ENCODE measurements around the gene NUB1. TPM values are rescaled to one million over a fixed set of nuclear protein-coding genes. Genes with fewer than 3 reads are reported as not detected.

Gene NUB1
- total and polyA plus RNA-seq, 4 donors, result 33.2 to 62.2 (median 50.5) TPM

DNA sequence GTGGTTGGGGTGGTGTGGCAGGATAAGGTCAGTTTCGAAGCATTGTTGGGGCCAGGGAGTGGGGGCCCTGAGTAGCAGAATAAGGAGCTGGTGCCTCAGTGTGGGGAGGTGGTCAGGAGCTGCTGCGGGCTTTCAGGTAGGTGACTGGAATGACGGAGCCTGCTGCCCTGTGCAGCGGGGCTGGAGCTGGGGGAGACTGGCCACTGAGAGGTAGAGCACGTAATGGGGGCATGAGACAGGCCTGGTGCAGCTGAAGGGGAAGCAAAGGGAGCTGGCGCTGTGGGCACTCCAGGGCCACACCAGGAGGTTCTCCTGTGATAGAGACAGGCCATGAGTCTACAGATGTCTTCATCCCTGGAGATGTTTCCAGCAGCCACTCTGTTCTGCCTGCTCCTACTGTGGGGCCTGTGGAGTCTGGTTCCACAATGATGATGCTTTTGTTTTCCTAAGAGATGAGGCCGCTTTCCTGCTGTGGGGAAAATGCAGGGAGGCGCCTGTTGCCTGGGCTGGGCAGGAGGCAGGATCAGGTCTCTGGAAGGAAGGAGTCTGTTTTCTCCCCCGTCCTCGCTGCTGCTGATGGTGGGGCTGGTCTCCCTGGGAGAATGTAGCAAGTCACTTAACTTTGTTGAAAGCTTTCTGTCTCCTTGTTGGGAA, 31.1 kb downstream of the NUB1 start:
- Histone ChIP-seq H3K36me3 (ENCODE audit: control insufficient read depth, insufficient read depth, low read length) (peaks cover 58% of the 10 kb centered on the region), H3K4me3 (ENCODE audit: low read depth, low read length) (no peak overlapping the region), H3K4me1 (ENCODE audit: control insufficient read depth, insufficient read depth, low read length) (peaks cover 6% of the 10 kb centered on the region), H3K27ac (ENCODE audit: low read depth, low read length) (peak overlapping the region; percentile 18), H3K27me3 (ENCODE audit: control insufficient read depth, insufficient read depth, low read length) (no peaks in the 10 kb centered on the region), H3K9me3 (ENCODE audit: control insufficient read depth, insufficient read depth, low read length) (no peaks in the 10 kb centered on the region)
- 69% methylated on average over 10 of the region's 10 CpGs for WGBS (ENCODE audit: insufficient coverage)
- DNase-seq (ENCODE audit: low read depth in 4 of 6, low spot score in 6 of 6), result peak in 1 of 6 donors; percentile 36

DNA sequence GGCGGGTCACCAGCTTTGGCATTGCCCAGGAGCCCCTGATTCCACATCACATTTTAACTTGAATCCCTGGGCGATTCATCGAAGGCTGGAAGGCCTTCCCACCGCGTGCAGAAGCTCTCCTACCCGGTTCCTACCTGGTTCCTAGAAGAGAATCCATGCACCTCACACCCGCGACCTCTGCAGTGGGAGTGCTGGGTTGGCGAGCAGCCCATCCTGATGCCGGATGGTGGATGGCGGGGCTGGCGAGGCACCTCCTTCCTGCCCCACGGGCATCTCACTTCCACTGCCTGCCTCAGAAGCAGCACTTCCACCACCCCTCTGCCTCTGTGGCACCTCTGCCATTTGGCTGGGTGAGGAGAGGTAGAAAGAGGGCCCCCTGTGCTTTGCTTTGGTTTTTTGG, 32.0 kb downstream of the NUB1 start:
- Histone ChIP-seq H3K36me3 (ENCODE audit: control insufficient read depth, insufficient read depth, low read length) (peaks cover 61% of the 10 kb centered on the region), H3K27ac (ENCODE audit: low read depth, low read length) (peak overlapping the region; percentile 18), H3K27me3 (ENCODE audit: control insufficient read depth, insufficient read depth, low read length) (no peaks in the 10 kb centered on the region), H3K9me3 (ENCODE audit: control insufficient read depth, insufficient read depth, low read length) (no peaks in the 10 kb centered on the region), H3K4me1 (ENCODE audit: control insufficient read depth, insufficient read depth, low read length) (peaks cover 2% of the 10 kb centered on the region), H3K4me3 (ENCODE audit: low read depth, low read length) (no peak overlapping the region)
- WGBS (ENCODE audit: insufficient coverage), result 88% methylated on average over 9 of the region's 13 CpGs
- no peak for DNase-seq (ENCODE audit: low read depth in 4 of 6, low spot score in 6 of 6)

DNA sequence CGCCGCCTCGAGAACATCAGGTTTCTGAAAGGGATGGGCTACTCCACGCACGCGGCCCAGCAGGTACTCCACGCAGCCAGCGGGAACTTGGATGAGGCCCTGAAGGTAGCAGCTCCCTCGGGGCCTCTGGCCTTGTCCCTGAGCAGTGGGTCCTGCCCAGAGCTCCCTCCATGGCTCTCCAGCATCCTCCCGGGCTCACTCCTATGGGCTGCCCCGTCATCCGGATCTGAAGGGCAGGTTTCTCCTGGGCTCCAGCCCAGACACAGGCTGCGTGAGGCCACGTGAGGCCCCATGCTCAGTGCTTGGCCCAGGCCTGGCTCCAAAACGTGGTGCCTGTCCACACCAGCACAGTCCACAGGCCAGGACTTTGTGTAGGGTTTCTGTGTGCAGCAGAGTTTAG, 32.5 kb downstream of the NUB1 start:
- Histone ChIP-seq H3K36me3 (ENCODE audit: control insufficient read depth, insufficient read depth, low read length) (peaks cover 61% of the 10 kb centered on the region), H3K4me1 (ENCODE audit: control insufficient read depth, insufficient read depth, low read length) (no peaks in the 10 kb centered on the region), H3K27me3 (ENCODE audit: control insufficient read depth, insufficient read depth, low read length) (no peaks in the 10 kb centered on the region), H3K9me3 (ENCODE audit: control insufficient read depth, insufficient read depth, low read length) (no peaks in the 10 kb centered on the region), H3K4me3 (ENCODE audit: low read depth, low read length) (no peak overlapping the region), H3K27ac (ENCODE audit: low read depth, low read length) (no peak overlapping the region)
- WGBS (ENCODE audit: insufficient coverage), result 89% methylated on average over 15 of the region's 15 CpGs
- no peak for DNase-seq (ENCODE audit: low read depth in 4 of 6, low spot score in 6 of 6)

DNA sequence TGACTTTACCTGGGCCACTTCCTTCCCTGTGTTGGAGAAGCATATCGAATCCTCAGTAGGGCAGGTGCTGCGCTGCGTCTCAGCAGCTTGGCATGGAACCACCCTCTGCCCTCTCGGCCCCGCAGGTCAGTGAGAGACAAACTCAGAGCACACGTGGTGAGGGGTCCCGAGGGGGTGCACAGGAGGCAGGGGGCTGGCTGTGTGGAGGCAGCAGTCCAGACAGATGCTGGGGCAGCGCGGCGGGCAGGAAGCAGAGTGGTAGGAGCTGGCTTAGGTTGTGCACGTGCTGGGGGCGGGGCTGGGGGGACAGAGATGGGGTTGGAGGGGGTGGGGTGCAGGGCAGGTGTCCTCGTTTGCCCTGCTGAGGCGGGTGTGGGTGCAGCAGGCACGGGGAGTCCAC, 33.1 kb downstream of the NUB1 start:
- H3K4me1 ChIP-seq (ENCODE audit: control insufficient read depth, insufficient read depth, low read length), result no peaks in the 10 kb centered on the region
- no peak overlapping the region for H3K4me3 ChIP-seq (ENCODE audit: low read depth, low read length)
- H3K36me3 ChIP-seq (ENCODE audit: control insufficient read depth, insufficient read depth, low read length), result peaks cover 64% of the 10 kb centered on the region

DNA sequence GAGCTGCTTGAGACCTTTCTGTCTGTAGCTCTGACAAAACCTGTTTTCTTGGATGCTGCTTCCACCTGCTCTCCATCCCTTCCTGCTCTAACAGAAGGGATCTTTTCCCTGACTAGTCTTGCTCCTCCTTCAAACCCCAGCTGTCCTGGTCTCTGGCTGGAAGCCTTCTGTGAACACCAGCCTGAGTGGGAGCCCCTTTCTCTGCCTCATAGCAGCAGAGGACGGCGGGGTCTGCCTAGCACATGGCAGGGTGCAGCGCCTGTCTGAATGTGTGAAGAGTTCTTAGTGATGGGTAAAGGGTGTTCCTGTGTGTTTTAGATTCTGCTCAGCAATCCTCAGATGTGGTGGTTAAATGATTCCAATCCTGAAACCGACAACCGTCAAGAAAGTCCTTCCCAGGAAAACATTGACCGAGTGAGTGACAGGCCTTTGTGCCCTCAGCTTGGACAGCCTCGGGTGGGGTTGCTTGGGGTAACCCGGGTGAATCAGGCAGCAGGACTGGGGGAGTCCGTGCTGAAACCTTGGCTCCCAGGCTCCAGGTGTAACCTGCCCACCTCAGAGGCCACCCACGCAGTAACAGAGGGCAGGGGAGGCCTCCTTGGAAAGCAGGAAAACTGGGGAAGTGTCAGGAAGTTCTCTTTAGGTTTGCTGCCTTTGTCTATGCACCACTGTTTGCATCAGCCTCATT, 34.1 kb downstream of the NUB1 start:
- WGBS (ENCODE audit: insufficient coverage), result 74% methylated on average over 10 of the region's 10 CpGs
- no peak overlapping the region for H3K27ac ChIP-seq (ENCODE audit: low read depth, low read length)
- peaks cover 4% of the 10 kb centered on the region for H3K4me1 ChIP-seq (ENCODE audit: control insufficient read depth, insufficient read depth, low read length)
- no peaks in the 10 kb centered on the region for H3K27me3 ChIP-seq (ENCODE audit: control insufficient read depth, insufficient read depth, low read length)
- H3K36me3 ChIP-seq (ENCODE audit: control insufficient read depth, insufficient read depth, low read length), result peaks cover 69% of the 10 kb centered on the region
- no peak for DNase-seq (ENCODE audit: low read depth in 4 of 6, low spot score in 6 of 6)
- H3K9me3 ChIP-seq (ENCODE audit: control insufficient read depth, insufficient read depth, low read length), result no peaks in the 10 kb centered on the region
- no peak overlapping the region for H3K4me3 ChIP-seq (ENCODE audit: low read depth, low read length)

More for the DNA sequence above, 33.1 kb downstream of the NUB1 start:
- Histone ChIP-seq H3K27me3 (ENCODE audit: control insufficient read depth, insufficient read depth, low read length) (no peaks in the 10 kb centered on the region), H3K9me3 (ENCODE audit: control insufficient read depth, insufficient read depth, low read length) (no peaks in the 10 kb centered on the region), H3K27ac (ENCODE audit: low read depth, low read length) (no peak overlapping the region)
- 79% methylated on average over 7 of the region's 15 CpGs for WGBS (ENCODE audit: insufficient coverage)
- DNase-seq (ENCODE audit: low read depth in 4 of 6, low spot score in 6 of 6), result no peak

DNA sequence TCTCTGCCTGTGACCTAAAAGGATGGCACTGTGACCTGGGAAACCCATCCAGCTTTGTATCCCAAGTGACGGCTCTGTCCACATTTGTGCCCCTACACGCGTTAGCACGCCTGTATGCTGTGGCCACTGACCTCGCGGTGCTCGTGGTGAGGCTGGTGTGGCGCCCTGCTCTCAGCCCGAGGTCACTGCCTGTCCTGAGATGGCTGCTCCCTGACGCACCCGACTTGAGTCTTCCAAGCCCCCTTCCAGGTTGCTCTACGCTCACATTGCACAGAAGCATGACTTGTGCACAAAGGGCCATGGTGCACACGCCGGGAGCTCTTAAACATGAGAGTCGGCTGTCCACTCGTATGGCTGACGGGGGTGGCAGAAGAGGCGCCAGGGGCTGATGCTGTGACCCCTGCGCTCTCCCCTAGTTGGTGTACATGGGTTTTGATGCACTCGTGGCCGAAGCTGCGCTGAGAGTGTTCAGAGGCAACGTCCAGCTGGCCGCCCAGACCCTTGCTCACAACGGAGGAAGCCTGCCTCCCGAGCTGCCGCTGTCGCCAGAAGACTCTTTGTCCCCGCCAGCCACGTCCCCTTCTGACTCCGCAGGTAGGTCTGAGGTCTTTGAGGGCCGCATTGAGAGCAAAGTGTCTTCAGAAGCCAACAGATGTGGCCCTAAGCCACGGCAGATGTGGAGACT, 34.7 kb downstream of the NUB1 start:
- Histone ChIP-seq H3K27me3 (ENCODE audit: control insufficient read depth, insufficient read depth, low read length) (no peaks in the 10 kb centered on the region), H3K9me3 (ENCODE audit: control insufficient read depth, insufficient read depth, low read length) (no peaks in the 10 kb centered on the region), H3K36me3 (ENCODE audit: control insufficient read depth, insufficient read depth, low read length) (peaks cover 72% of the 10 kb centered on the region), H3K4me1 (ENCODE audit: control insufficient read depth, insufficient read depth, low read length) (peaks cover 9% of the 10 kb centered on the region), H3K27ac (ENCODE audit: low read depth, low read length) (no peak overlapping the region), H3K4me3 (ENCODE audit: low read depth, low read length) (no peak overlapping the region)
- no peak for DNase-seq (ENCODE audit: low read depth in 4 of 6, low spot score in 6 of 6)
- 93% methylated on average over 33 of the region's 33 CpGs for WGBS (ENCODE audit: insufficient coverage)

DNA sequence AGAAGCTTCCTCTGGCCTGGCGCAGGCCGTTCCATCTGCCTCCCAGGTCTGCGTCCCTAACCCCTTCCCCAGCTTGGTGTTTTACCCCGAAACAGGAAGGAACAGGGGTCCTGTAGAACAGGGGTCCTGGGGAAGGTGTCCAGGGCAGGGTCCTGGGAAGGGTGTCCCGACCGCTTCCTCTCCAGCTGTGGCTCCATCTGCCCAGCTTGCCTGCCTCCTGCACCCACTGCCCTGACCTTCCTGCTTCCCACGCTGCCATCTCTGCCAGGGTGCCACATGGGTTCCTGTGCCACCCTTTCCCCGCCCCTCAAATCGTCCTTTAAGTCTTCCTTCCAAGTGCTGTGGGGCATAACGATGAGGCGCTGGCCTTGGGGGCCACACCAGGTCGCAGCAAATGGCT, 35.8 kb downstream of the NUB1 start:
- H3K9me3 ChIP-seq (ENCODE audit: control insufficient read depth, insufficient read depth, low read length), result no peaks in the 10 kb centered on the region
- H3K4me3 ChIP-seq (ENCODE audit: low read depth, low read length), result no peak overlapping the region
- peaks cover 7% of the 10 kb centered on the region for H3K27me3 ChIP-seq (ENCODE audit: control insufficient read depth, insufficient read depth, low read length)
- no peak for DNase-seq (ENCODE audit: low read depth in 4 of 6, low spot score in 6 of 6)
- peaks cover 69% of the 10 kb centered on the region for H3K36me3 ChIP-seq (ENCODE audit: control insufficient read depth, insufficient read depth, low read length)
- WGBS (ENCODE audit: insufficient coverage), result 89% methylated on average over 12 of the region's 12 CpGs
- peaks cover 19% of the 10 kb centered on the region for H3K4me1 ChIP-seq (ENCODE audit: control insufficient read depth, insufficient read depth, low read length)
- H3K27ac ChIP-seq (ENCODE audit: low read depth, low read length), result no peak overlapping the region

DNA sequence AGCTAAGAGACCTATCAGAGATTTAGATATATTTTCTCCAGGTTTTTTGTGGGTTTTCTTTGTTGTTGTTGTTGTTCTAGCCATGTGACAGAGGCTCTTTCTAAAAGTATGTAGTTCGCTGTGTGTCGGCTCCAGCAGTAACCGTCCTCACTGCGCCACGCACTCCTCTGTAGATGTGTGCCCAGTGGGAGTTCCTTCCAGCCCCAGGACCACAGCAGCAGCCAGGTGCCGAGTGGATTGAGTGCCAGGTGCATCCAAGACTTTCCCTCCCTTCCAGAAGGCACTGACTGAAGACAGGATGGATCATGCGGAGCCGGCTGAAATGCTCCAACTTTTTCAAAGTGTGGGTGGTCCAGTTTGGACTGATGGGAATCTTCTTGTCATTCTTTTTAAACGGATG, 36.4 kb downstream of the NUB1 start:
- peaks cover 22% of the 10 kb centered on the region for H3K4me1 ChIP-seq (ENCODE audit: control insufficient read depth, insufficient read depth, low read length)
- H3K9me3 ChIP-seq (ENCODE audit: control insufficient read depth, insufficient read depth, low read length), result no peaks in the 10 kb centered on the region
- H3K36me3 ChIP-seq (ENCODE audit: control insufficient read depth, insufficient read depth, low read length), result peaks cover 63% of the 10 kb centered on the region
- no peak for DNase-seq (ENCODE audit: low read depth in 4 of 6, low spot score in 6 of 6)
- no peak overlapping the region for H3K4me3 ChIP-seq (ENCODE audit: low read depth, low read length)
- peaks cover 13% of the 10 kb centered on the region for H3K27me3 ChIP-seq (ENCODE audit: control insufficient read depth, insufficient read depth, low read length)
- H3K27ac ChIP-seq (ENCODE audit: low read depth, low read length), result no peak overlapping the region
- WGBS (ENCODE audit: insufficient coverage), result 91% methylated on average over 7 of the region's 9 CpGs

DNA sequence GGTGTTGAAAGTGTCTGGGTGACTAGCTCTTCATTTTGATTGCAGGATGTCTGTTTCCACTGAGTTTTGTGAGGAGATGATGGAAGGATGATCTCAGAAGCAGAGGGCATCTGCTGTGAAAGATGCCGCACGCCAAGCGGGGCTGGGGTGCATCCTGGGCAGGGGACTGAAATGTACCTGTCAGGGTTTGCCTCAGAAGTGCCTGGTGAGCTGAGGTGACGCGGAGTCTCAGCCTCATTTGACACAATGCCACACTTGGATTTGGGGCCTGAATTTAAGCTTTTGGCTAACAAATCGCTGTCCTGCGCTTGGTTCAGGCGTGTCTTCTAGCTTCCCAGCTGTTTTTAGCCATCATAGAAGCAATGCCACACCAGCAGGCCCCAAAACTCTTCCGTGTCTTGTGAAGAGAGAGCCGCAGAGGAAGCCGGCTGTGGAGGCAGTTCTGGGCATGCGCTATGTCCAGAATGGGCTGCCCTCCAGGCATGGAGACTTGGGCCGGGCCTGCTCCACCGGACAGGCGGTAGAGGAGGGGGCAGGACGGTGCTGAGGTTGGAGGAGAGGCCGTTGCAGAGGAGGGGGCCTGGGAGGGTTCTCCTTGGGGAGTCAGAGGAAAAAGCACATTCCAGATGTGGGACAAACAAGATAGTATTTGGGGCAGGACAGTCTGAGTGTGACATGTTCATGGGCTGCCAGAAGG, 37.0 kb downstream of the NUB1 start:
- H3K4me3 ChIP-seq (ENCODE audit: low read depth, low read length), result no peak overlapping the region
- H3K27ac ChIP-seq (ENCODE audit: low read depth, low read length), result no peak overlapping the region
- 89% methylated on average over 17 of the region's 17 CpGs for WGBS (ENCODE audit: insufficient coverage)
- peaks cover 58% of the 10 kb centered on the region for H3K36me3 ChIP-seq (ENCODE audit: control insufficient read depth, insufficient read depth, low read length)
- H3K27me3 ChIP-seq (ENCODE audit: control insufficient read depth, insufficient read depth, low read length), result peaks cover 13% of the 10 kb centered on the region
- no peaks in the 10 kb centered on the region for H3K9me3 ChIP-seq (ENCODE audit: control insufficient read depth, insufficient read depth, low read length)
- H3K4me1 ChIP-seq (ENCODE audit: control insufficient read depth, insufficient read depth, low read length), result peaks cover 22% of the 10 kb centered on the region
- no peak for DNase-seq (ENCODE audit: low read depth in 4 of 6, low spot score in 6 of 6)
